GM23338 (cell line): ENCODE measurements around the gene LUC7L2. TPM values are rescaled to one million over a fixed set of nuclear protein-coding genes. Genes with fewer than 3 reads are reported as not detected.

Experiments used
- ATAC-seq: fragments of 200-7000 bp; cut with Tn5 transposase; 3 replicates; pipeline ENCODE4 v1.9.1; 2020
- DNase-seq: peaks from one replicate; pipeline ENCODE4 v3.0.0-alpha.2; 2015; ENCODE audit warnings: low spot score
- H2AFZ ChIP-seq: fragments of 200-600 bp; sonication (generic); 2 replicates; pipeline ENCODE4 v1.8.0; 2016; ENCODE audit warnings: antibody characterized with exemption, mild to moderate bottlenecking, moderate library complexity
- H3F3A ChIP-seq: fragments of 200-600 bp; sonication (generic); replicated peaks from 2 replicates; pipeline ENCODE4 v1.8.0; 2017; ENCODE audit warnings: antibody characterized with exemption, mixed run types, low read depth
- H3K27ac ChIP-seq: fragments of 200-600 bp; sonication (generic); 2 replicates; pipeline ENCODE4 v1.6.1; 2016; ENCODE audit warnings: low read depth
- H3K27me3 ChIP-seq: fragments of 200-600 bp; sonication (generic); 2 replicates; pipeline ENCODE4 v1.8.0; 2016; ENCODE audit warnings: mild to moderate bottlenecking, mixed run types, moderate library complexity; ENCODE audit not compliant: insufficient read depth
- H3K36me3 ChIP-seq: fragments of 200-600 bp; sonication (generic); 2 replicates; pipeline ENCODE4 v1.8.0; 2016; ENCODE audit warnings: mild to moderate bottlenecking; ENCODE audit not compliant: insufficient read depth
- H3K4me1 ChIP-seq: fragments of 200-600 bp; sonication (generic); 2 replicates; pipeline ENCODE4 v1.8.0; 2016; ENCODE audit warnings: mild to moderate bottlenecking, moderate library complexity; ENCODE audit not compliant: insufficient read depth
- H3K4me2 ChIP-seq: fragments of 200-600 bp; sonication (generic); 2 replicates; pipeline ENCODE4 v1.7.1; 2017; ENCODE audit warnings: mixed run types
- H3K4me3 ChIP-seq: fragments of 200-600 bp; sonication (generic); 2 replicates; pipeline ENCODE4 v1.6.1; 2016; ENCODE audit warnings: mixed run types
- H3K79me2 ChIP-seq: fragments of 200-600 bp; sonication (generic); replicated peaks from 2 replicates; pipeline ENCODE4 v1.8.0; 2017; ENCODE audit warnings: mild to moderate bottlenecking; ENCODE audit not compliant: insufficient read depth
- H3K9me2 ChIP-seq: fragments of 200-600 bp; sonication (generic); 2 replicates; pipeline ENCODE4 v1.8.0; 2017; ENCODE audit not compliant: insufficient read depth
- H4K20me1 ChIP-seq: fragments of 200-600 bp; sonication (generic); replicated peaks from 2 replicates; pipeline ENCODE4 v1.8.0; 2017; ENCODE audit warnings: mild to moderate bottlenecking; ENCODE audit not compliant: insufficient read depth
- H3K27ac Mint-ChIP-seq: 2 replicates; pipeline ENCODE4 v1.8.0; 2020; ENCODE audit warnings: inconsistent platforms, mild to moderate bottlenecking, moderate library complexity, mixed read lengths
- H3K27me3 Mint-ChIP-seq: 3 replicates; pipeline ENCODE4 v1.8.0; 2022; ENCODE audit warnings: low read depth, mild to moderate bottlenecking, moderate library complexity, mixed read lengths, inconsistent platforms; ENCODE audit not compliant: insufficient read depth, poor library complexity
- H3K36me3 Mint-ChIP-seq: 3 replicates; pipeline ENCODE4 v1.8.0; 2021; ENCODE audit warnings: low read depth, mild to moderate bottlenecking, inconsistent platforms, moderate library complexity, mixed read lengths
- H3K4me1 Mint-ChIP-seq: 3 replicates; pipeline ENCODE4 v1.8.0; 2020; ENCODE audit warnings: mild to moderate bottlenecking, inconsistent platforms, mixed read lengths
- H3K4me3 Mint-ChIP-seq: 3 replicates; pipeline ENCODE4 v1.8.0; 2021; ENCODE audit warnings: moderate library complexity, mild to moderate bottlenecking, inconsistent platforms, mixed read lengths
- H3K9me3 Mint-ChIP-seq: 3 replicates; pipeline ENCODE4 v1.8.0; 2020; ENCODE audit warnings: moderate library complexity, mild to moderate bottlenecking, inconsistent platforms, mixed read lengths
- CREB1 ChIP-seq: fragments of 250-450 bp; sonication (Bioruptor Pico); IDR thresholded peaks from 2 replicates; pipeline ENCODE4 v1.5.0; 2020; ENCODE audit warnings: low read depth, mild to moderate bottlenecking, moderate library complexity
- EZH2phosphoT487 ChIP-seq: fragments of 200-600 bp; sonication (generic); IDR thresholded peaks from one replicate; pipeline ENCODE4 v1.8.1; 2018; ENCODE audit warnings: antibody characterized with exemption; ENCODE audit not compliant: unreplicated experiment
- JUNB ChIP-seq: IDR thresholded peaks from one replicate; pipeline ENCODE4 v1.6.1; 2016; ENCODE audit warnings: antibody characterized with exemption; ENCODE audit not compliant: unreplicated experiment
- NANOG ChIP-seq: IDR thresholded peaks from 2 replicates; pipeline ENCODE4 v1.6.1; 2016; ENCODE audit warnings: antibody characterized with exemption, borderline replicate concordance
- POLR2AphosphoS5 ChIP-seq: IDR thresholded peaks from 2 replicates; pipeline ENCODE4 v1.6.1; 2016; ENCODE audit warnings: antibody characterized with exemption, low read depth
- STAT1 ChIP-seq: IDR thresholded peaks from one replicate; pipeline ENCODE4 v1.6.1; 2016; ENCODE audit warnings: antibody characterized with exemption; ENCODE audit not compliant: unreplicated experiment
- ZNF114 ChIP-seq: fragments of 250-450 bp; sonication (Bioruptor Pico); IDR thresholded peaks from 2 replicates; pipeline ENCODE4 v1.5.0; 2020; ENCODE audit warnings: mild to moderate bottlenecking, moderate library complexity
- polyA plus RNA-seq: library from polyadenylated mRNA; unstranded; fragments of >200 nt; fragmentation: Nextera tagmentation; extraction: Ambion mirVana; gene quantifications from 2 replicates; pipeline ENCODE4 v1.2.1, GENCODE V29; 2016
- total RNA-seq: library from RNA; depleted of rRNA; stranded (reverse); fragments of >200 nt; shearing (Covaris generic); gene quantifications from 2 replicates; pipeline ENCODE4 v1.2.3, GENCODE V29; 2014
- TF ChIP-seq, protein P1 (sequence below): fragments of 250-450 bp; sonication (Bioruptor Pico); IDR thresholded peaks from 2 replicates; pipeline ENCODE4 v1.5.0; 2020; ENCODE audit warnings: mild to moderate bottlenecking, moderate library complexity
- TF ChIP-seq, protein P2 (sequence below): IDR thresholded peaks from 2 replicates; pipeline ENCODE4 v1.6.1; 2016; ENCODE audit warnings: antibody characterized with exemption

The LUC7L2 gene
- total and polyA plus RNA-seq, 2 experiments from 2014 or later = 40.3 to 57.3 TPM

DNA sequence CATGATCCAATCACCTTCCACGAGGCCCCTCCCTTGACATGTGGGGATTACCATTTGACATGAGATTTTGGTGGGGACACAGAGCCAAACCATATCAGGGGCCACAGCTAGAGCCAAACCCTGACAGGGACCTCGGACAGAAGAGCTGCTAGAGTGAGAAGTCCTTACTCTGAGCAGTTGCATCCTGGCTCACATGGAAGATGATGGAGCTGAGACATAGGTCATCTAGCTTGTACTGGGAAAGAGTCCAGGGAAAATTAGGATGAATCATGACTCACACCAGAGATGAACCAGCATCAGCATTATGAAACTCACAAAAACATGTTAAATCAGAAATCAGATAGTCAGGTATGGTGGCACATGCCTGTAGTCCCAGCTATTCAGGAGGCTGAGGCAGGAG, 31.3 kb upstream of the LUC7L2 start (continued):
- TF ChIP-seq, protein P1, sequence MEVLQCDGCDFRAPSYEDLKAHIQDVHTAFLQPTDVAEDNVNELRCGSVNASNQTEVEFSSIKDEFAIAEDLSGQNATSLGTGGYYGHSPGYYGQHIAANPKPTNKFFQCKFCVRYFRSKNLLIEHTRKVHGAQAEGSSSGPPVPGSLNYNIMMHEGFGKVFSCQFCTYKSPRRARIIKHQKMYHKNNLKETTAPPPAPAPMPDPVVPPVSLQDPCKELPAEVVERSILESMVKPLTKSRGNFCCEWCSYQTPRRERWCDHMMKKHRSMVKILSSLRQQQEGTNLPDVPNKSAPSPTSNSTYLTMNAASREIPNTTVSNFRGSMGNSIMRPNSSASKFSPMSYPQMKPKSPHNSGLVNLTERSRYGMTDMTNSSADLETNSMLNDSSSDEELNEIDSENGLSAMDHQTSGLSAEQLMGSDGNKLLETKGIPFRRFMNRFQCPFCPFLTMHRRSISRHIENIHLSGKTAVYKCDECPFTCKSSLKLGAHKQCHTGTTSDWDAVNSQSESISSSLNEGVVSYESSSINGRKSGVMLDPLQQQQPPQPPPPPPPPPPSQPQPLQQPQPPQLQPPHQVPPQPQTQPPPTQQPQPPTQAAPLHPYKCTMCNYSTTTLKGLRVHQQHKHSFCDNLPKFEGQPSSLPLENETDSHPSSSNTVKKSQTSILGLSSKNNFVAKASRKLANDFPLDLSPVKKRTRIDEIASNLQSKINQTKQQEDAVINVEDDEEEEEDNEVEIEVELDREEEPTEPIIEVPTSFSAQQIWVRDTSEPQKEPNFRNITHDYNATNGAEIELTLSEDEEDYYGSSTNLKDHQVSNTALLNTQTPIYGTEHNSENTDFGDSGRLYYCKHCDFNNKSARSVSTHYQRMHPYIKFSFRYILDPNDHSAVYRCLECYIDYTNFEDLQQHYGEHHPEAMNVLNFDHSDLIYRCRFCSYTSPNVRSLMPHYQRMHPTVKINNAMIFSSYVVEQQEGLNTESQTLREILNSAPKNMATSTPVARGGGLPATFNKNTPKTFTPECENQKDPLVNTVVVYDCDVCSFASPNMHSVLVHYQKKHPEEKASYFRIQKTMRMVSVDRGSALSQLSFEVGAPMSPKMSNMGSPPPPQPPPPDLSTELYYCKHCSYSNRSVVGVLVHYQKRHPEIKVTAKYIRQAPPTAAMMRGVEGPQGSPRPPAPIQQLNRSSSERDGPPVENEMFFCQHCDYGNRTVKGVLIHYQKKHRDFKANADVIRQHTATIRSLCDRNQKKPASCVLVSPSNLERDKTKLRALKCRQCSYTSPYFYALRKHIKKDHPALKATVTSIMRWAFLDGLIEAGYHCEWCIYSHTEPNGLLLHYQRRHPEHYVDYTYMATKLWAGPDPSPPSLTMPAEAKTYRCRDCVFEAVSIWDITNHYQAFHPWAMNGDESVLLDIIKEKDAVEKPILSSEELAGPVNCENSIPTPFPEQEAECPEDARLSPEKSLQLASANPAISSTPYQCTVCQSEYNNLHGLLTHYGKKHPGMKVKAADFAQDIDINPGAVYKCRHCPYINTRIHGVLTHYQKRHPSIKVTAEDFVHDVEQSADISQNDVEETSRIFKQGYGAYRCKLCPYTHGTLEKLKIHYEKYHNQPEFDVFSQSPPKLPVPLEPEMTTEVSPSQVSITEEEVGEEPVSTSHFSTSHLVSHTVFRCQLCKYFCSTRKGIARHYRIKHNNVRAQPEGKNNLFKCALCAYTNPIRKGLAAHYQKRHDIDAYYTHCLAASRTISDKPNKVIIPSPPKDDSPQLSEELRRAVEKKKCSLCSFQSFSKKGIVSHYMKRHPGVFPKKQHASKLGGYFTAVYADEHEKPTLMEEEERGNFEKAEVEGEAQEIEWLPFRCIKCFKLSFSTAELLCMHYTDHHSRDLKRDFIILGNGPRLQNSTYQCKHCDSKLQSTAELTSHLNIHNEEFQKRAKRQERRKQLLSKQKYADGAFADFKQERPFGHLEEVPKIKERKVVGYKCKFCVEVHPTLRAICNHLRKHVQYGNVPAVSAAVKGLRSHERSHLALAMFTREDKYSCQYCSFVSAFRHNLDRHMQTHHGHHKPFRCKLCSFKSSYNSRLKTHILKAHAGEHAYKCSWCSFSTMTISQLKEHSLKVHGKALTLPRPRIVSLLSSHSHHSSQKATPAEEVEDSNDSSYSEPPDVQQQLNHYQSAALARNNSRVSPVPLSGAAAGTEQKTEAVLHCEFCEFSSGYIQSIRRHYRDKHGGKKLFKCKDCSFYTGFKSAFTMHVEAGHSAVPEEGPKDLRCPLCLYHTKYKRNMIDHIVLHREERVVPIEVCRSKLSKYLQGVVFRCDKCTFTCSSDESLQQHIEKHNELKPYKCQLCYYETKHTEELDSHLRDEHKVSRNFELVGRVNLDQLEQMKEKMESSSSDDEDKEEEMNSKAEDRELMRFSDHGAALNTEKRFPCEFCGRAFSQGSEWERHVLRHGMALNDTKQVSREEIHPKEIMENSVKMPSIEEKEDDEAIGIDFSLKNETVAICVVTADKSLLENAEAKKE (CRISPR knock-in tag) = no peak
- no peak for TF ChIP-seq JUNB
- TF ChIP-seq CREB1 (CRISPR knock-in tag) = no peak
- no peak for TF ChIP-seq STAT1

DNA sequence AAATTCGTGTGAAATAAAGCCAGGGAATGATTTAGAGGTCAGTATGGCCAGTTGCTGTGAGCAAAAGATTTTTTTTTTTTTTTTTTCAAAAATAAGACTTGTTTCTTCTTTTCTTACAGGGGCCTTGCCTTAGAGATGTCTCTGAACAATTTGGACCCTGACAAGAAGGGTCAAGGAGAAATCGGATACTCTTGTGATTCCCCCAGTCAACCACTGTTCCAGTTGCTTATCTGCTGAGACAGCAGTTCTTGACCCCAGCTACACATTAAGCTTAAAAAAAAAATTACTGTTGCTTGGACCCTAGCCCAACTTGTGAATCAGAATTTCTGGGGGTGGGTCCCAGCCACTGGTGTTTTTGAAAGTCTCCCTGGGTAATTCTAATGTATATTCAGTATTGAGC, 30.6 kb upstream of the LUC7L2 start:
- Mint-ChIP-seq H3K27ac (no peak overlapping the region), H3K9me3 (no peaks in the 10 kb centered on the region), H3K36me3 (no peaks in the 10 kb centered on the region), H3K4me3 (no peak overlapping the region), H3K27me3 (peaks cover 2% of the 10 kb centered on the region), H3K4me1 (no peaks in the 10 kb centered on the region)
- no peaks in the 10 kb centered on the region for H3K36me3 ChIP-seq
- H3K4me3 ChIP-seq = no peak overlapping the region
- no peak overlapping the region for H2AFZ ChIP-seq
- no peaks in the 10 kb centered on the region for H3K27me3 ChIP-seq
- DNase-seq (no peak), ATAC-seq (no peak)
- no peak overlapping the region for H3K4me2 ChIP-seq
- no peaks in the 10 kb centered on the region for H3K4me1 ChIP-seq
- no peaks in the 10 kb centered on the region for H3K79me2 ChIP-seq
- no peaks in the 10 kb centered on the region for H4K20me1 ChIP-seq
- no peaks in the 10 kb centered on the region for H3K9me2 ChIP-seq
- no peak overlapping the region for H3K27ac ChIP-seq
- no peaks in the 10 kb centered on the region for H3F3A ChIP-seq
- TF ChIP-seq NANOG = no peak
- no peak for TF ChIP-seq ZNF114
- no peak for TF ChIP-seq EZH2phosphoT487
- TF ChIP-seq, protein P2, sequence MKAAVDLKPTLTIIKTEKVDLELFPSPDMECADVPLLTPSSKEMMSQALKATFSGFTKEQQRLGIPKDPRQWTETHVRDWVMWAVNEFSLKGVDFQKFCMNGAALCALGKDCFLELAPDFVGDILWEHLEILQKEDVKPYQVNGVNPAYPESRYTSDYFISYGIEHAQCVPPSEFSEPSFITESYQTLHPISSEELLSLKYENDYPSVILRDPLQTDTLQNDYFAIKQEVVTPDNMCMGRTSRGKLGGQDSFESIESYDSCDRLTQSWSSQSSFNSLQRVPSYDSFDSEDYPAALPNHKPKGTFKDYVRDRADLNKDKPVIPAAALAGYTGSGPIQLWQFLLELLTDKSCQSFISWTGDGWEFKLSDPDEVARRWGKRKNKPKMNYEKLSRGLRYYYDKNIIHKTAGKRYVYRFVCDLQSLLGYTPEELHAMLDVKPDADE = no peak
- TF ChIP-seq CREB1 (CRISPR knock-in tag) = no peak
- TF ChIP-seq, protein P1 (CRISPR knock-in tag) = no peak
- no peak for TF ChIP-seq POLR2AphosphoS5
